Common myeloid progenitor, CD34-positive (primary cell): ENCODE data around the gene SPIN4.
A peak's percentile ranks its signal among the peaks of the same experiment; 100 is the strongest.
"Not testable (repeated sequence)": the region's sequence is repeated elsewhere in the genome, so short reads cannot be mapped to it uniquely, and the experiment has no call there.

Source experiments
- CTCF ChIA-PET: fragments of 350-600 bp; sonication (Branson Sonifier 250); formaldehyde crosslinking; loops from one replicate; lab custom pipeline; 2021; ENCODE audit warnings: antibody characterized with exemption; lab: Charles Lee
- POLR2A ChIA-PET: fragments of 350-600 bp; sonication (Branson Sonifier 250); formaldehyde crosslinking; loops from one replicate; lab custom pipeline; 2021; ENCODE audit warnings: antibody characterized with exemption; lab: Charles Lee
- DNase-seq, 3 donors: peaks; one replicate each; pipeline versions ENCODE4 v3.0.0 to v3.0.0-alpha.2; 2013
- H3K27ac ChIP-seq, 2 experiments: 1 replicate in 1 of 2; 2 replicates in 1 of 2; pipeline ENCODE4 v1.7.0; 2013; ENCODE audit warnings: inconsistent platforms in 2 of 2, low read length in 2 of 2, mild to moderate bottlenecking in 2 of 2, low read depth in 1 of 2, moderate library complexity in 1 of 2; ENCODE audit not compliant: severe bottlenecking in 2 of 2, insufficient read depth in 1 of 2, poor library complexity in 1 of 2
- H3K27me3 ChIP-seq, 5 experiments: replicated peaks in 2 of 5; 1 replicate in 3 of 5; 2 replicates in 2 of 5; pipeline versions ENCODE4 v1.6.1 to v1.7.0; 2013; ENCODE audit warnings: low read length in 4 of 5, mild to moderate bottlenecking in 2 of 5, moderate library complexity in 2 of 5, inconsistent platforms in 1 of 5; ENCODE audit not compliant: insufficient read depth in 5 of 5, control insufficient read depth in 4 of 5
- H3K36me3 ChIP-seq, 4 experiments: 1 replicate in 2 of 4; 2 replicates in 2 of 4; pipeline versions ENCODE4 v1.6.1 to v1.7.0; 2013; ENCODE audit warnings: low read length in 3 of 4, control low read depth in 1 of 4, mild to moderate bottlenecking in 1 of 4; ENCODE audit not compliant: control insufficient read depth in 4 of 4, insufficient read depth in 4 of 4
- H3K4me1 ChIP-seq, 4 experiments: 1 replicate in 3 of 4; 2 replicates in 1 of 4; pipeline versions ENCODE4 v1.6.1 to v1.7.1; 2013; ENCODE audit warnings: low read length in 3 of 4, mild to moderate bottlenecking in 3 of 4, control low read depth in 1 of 4, inconsistent platforms in 1 of 4, moderate library complexity in 1 of 4; ENCODE audit not compliant: control insufficient read depth in 4 of 4, insufficient read depth in 4 of 4; ENCODE audit errors: control extremely low read depth in 1 of 4
- H3K4me3 ChIP-seq, 7 experiments: 1 replicate in 4 of 7; 2 replicates in 3 of 7; pipeline versions ENCODE4 v1.5.1 to v1.7.0; 2013; ENCODE audit warnings: mild to moderate bottlenecking in 7 of 7, low read length in 6 of 7, moderate library complexity in 6 of 7, inconsistent platforms in 2 of 7, low read depth in 2 of 7, control low read depth in 1 of 7; ENCODE audit not compliant: insufficient read depth in 4 of 7, control insufficient read depth in 1 of 7; ENCODE audit errors: extremely low read depth in 1 of 7
- H3K9me3 ChIP-seq, 5 experiments: 1 replicate in 4 of 5; 2 replicates in 1 of 5; pipeline versions ENCODE4 v1.6.1 to v1.7.1; 2013; ENCODE audit warnings: low read length in 4 of 5, mild to moderate bottlenecking in 2 of 5, inconsistent platforms in 1 of 5, low read depth in 1 of 5, moderate library complexity in 1 of 5; ENCODE audit not compliant: control insufficient read depth in 4 of 5, insufficient read depth in 2 of 5; ENCODE audit errors: control extremely low read depth in 1 of 5
- WGBS: methylation state at CpG from one replicate; pipeline ENCODE4 v1.1.5; 2013; ENCODE audit not compliant: insufficient coverage; 5-methylcytosine and 5-hydroxymethylcytosine counted together

SPIN4 gene

DNA sequence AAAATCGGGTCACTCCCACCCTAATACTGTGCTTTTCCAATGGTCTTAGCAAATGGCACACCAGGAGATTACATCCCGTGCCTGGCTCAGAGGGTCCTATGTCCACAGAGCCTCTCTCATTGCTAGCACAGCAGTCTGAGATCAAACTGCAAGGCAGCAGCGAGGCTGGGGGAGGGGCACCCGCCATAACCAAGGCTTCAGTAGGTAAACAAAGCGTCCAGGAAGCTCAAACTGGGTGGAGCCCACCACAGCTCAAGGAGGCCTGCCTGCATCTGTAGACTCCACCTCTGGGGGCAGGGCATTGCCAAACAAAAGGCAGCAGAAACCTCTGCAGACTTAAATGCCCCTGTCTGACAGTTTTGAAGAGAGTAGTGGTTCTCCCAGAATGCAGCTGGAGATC lies 16.6 kb upstream of the SPIN4 start:
- POLR2A ChIA-PET, H3K4me1 ChIP-seq, H3K27me3 ChIP-seq, CTCF ChIA-PET, H3K4me3 ChIP-seq, H3K9me3 ChIP-seq, H3K36me3 ChIP-seq, DNase-seq, H3K27ac ChIP-seq: not testable (repeated sequence)
- 72% methylated on average over 4 of the region's 5 CpGs for WGBS

DNA sequence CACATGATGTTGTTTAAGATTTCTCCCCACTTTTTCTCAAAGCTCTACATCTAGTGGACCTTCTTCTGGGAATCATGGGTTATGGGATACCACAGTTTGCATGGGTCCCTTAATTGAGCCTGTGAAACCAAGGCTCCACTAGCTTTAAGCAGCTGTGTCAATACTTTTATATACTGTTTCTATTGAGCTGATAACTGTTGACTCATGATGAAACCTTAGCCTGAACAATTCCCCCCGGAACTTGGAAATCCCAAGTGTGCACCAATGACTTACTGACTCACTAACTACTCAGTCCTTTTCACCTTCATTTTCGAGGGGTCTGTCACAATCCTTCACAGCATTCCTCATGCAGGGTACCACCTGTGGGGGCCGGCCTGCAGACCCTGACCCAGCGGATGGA lies 12.7 kb upstream of the SPIN4 start:
- no peak for DNase-seq
- Histone ChIP-seq H3K27ac (no peak overlapping the region), H3K4me1 (no peaks in the 10 kb centered on the region), H3K9me3 (peaks cover 0 to 6% (median 4%) of the 10 kb centered on the region in 5 experiments), H3K4me3 (no peak overlapping the region), H3K27me3 (no peaks in the 10 kb centered on the region), H3K36me3 (no peaks in the 10 kb centered on the region)
- POLR2A ChIA-PET = no interaction called here
- WGBS = 77% methylated on average over 3 of the region's 4 CpGs
- CTCF ChIA-PET = interaction anchor here (1.3 kb wide), 1 partner anchor 11 kb away, joined by 3 read pairs; no protein-coding TSS in a partner anchor

DNA sequence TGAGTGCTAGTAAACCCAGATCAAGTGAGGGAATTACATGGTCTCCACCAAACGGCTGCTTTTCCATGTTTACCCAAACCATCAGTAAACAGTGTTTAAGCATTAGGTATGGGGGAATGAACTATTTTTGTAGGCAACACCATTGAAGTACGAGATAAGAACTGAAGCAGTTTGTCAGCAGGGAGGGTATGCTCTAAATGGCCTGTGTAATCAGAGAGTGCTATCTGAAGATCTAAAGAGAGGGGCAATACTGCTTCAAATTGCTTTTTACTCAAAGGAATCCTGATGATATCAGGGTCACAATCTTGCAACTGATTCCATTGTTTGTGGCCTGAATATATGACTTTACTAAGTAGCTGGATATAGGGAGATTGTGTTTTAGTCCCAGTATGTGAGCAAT lies 10.4 kb upstream of the SPIN4 start:
- no peaks in the 10 kb centered on the region for H3K36me3 ChIP-seq

DNA sequence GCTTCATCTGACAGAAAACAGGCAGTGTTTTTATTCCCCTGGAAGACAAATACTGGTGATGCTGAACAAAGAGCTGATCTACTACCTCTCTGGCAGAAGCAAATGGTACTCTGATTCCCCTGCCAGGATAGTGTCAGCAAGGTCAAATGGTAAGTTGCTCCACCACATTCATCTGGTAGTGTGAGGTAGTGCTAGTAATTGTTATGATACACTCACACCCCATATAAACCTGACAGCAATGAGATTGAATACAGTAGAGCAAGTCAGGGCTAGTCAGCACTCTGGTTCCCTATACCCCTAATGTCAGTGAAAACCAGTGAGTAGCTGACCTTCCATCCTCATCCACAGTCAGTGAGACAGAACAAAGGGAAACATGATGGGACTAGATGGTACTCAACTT lies 3.4 kb upstream of the SPIN4 start:
- peaks cover 0 to 3% (median 0%) of the 10 kb centered on the region in 5 experiments for H3K9me3 ChIP-seq
- peak in 2 of 3 donors; percentile 12 to 40 for DNase-seq
- H3K36me3 ChIP-seq = no peaks in the 10 kb centered on the region
- CTCF ChIA-PET = no interaction called here
- H3K4me3 ChIP-seq = peak overlapping the region in 1 of 7 experiments; percentile 23
- peaks cover 3 to 23% (median 9%) of the 10 kb centered on the region in 4 experiments for H3K4me1 ChIP-seq
- POLR2A ChIA-PET = no interaction called here
- no peak overlapping the region for H3K27ac ChIP-seq
- peaks cover 0 to 5% (median 0%) of the 10 kb centered on the region in 5 experiments for H3K27me3 ChIP-seq

More for the DNA sequence above, 10.4 kb upstream of the SPIN4 start:
- DNase-seq = no peak
- Histone ChIP-seq H3K27ac (no peak overlapping the region), H3K4me1 (no peaks in the 10 kb centered on the region), H3K4me3 (no peak overlapping the region), H3K9me3 (peaks cover 0 to 6% (median 4%) of the 10 kb centered on the region in 5 experiments), H3K27me3 (no peaks in the 10 kb centered on the region)
- ChIA-PET POLR2A (no interaction called here), CTCF (no interaction called here)
- WGBS = 88% methylated on average over 2 of the region's 2 CpGs

DNA sequence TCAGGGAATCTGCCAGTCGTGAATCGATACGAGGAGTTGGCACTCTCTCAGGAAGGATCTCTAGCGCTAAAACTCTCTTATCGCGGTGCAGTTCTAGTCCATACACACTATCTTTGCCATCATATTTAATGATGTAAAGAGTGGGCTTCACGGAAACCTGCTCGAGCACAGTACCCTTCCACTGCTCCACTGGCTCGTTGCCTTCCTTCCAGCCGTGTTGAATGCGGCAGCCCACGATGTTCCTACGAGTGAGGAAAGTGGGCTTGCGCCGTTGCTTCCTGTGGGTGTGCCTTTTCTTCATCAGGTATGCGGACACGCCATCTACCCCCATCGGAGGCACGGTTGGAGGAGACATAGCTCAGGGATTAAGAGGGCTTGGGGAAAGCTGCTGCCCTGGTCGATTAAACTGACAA lies 661 bp downstream of the SPIN4 start:
- H3K4me1 ChIP-seq = peaks cover 6 to 32% (median 9%) of the 10 kb centered on the region in 4 experiments
- H3K27me3 ChIP-seq = peaks cover 0 to 5% (median 0%) of the 10 kb centered on the region in 5 experiments
- WGBS = 46% methylated on average over 13 of the region's 20 CpGs
- peak in 2 of 3 donors; percentile 31 to 43 for DNase-seq
- H3K27ac ChIP-seq = peak overlapping the region in 1 of 2 experiments; percentile 80
- peaks cover 0 to 3% (median 0%) of the 10 kb centered on the region in 5 experiments for H3K9me3 ChIP-seq
- no peaks in the 10 kb centered on the region for H3K36me3 ChIP-seq
- H3K4me3 ChIP-seq = peak overlapping the region; percentile 59 to 92 (median 71)
- ChIA-PET POLR2A (interaction anchor here (0.6 kb wide), 1 partner anchor 32 kb away, joined by 4 read pairs; no protein-coding TSS in a partner anchor), CTCF (no interaction called here)

DNA sequence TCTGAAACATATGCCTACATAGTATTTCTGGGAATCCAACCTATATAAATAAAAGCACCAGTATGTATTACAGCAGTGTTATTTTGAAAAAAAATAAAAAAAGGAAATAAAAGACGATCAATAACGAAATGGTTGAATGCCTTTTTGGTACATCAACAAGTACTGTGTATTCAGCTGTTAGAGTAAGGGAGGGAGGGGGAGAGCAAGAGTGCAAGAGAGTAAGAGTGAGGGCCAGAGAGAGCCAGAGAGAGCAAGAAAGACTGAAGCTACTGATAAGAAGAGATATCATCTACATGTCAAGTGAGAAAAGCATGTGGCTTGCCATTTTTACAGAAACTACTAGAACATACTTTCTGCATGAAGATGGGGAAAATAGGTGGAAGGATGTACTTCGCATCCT lies 1.8 kb downstream of the SPIN4 start:
- DNase-seq = peak in 2 of 3 donors; percentile 23 to 45
- H3K27me3 ChIP-seq = peaks cover 0 to 5% (median 0%) of the 10 kb centered on the region in 5 experiments
- POLR2A ChIA-PET = no interaction called here
- 32% methylated on average over 2 of the region's 3 CpGs for WGBS
- no peaks in the 10 kb centered on the region for H3K36me3 ChIP-seq
- no peak overlapping the region for H3K27ac ChIP-seq
- H3K4me1 ChIP-seq = peaks cover 6 to 28% (median 9%) of the 10 kb centered on the region in 4 experiments
- peaks cover 0 to 3% (median 0%) of the 10 kb centered on the region in 5 experiments for H3K9me3 ChIP-seq
- CTCF ChIA-PET = no interaction called here
- peak overlapping the region in 6 of 7 experiments; percentile 19 to 92 (median 68) for H3K4me3 ChIP-seq

DNA sequence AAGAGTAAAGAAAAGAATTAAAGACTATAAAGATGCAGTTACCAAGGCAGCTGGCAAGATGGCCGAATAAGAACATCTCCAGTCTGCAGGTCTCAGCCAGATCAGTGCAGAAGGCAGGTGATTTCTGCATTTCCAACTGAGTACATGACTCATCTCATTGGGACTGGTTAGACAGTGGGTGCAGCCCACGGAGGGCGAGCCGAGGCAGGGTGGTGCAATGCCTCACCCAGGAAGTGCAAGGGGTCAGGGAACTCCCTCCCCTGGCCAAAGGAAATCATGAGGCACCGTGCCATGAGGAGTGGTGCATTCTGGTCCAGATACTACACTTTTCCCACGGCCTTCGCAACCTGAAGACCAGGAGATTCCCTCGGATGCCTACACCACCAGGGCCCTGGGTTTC lies 20.5 kb downstream of the SPIN4 start:
- CTCF ChIA-PET = no interaction called here
- H3K9me3 ChIP-seq = no peaks in the 10 kb centered on the region
- no peak overlapping the region for H3K27ac ChIP-seq
- DNase-seq = no peak
- H3K36me3 ChIP-seq = peaks cover 0 to 12% (median 1%) of the 10 kb centered on the region in 4 experiments
- no peak overlapping the region for H3K4me3 ChIP-seq
- WGBS = 91% methylated on average over 8 of the region's 8 CpGs
- POLR2A ChIA-PET = no interaction called here
- H3K4me1 ChIP-seq = no peaks in the 10 kb centered on the region
- no peaks in the 10 kb centered on the region for H3K27me3 ChIP-seq
